Stimulated activated CD4-positive, alpha-beta T cell treated with anti-CD3 and anti-CD28 coated beads, Interleukin-12 subunit alpha, Interleukin-12 subunit beta, amount 100 ng/mL, for 4 hours (primary cell): ENCODE results near the gene MUC13.
A peak's percentile ranks its signal among the peaks of the same experiment; 100 is the strongest.

Experiments
- DNase-seq: peaks from one replicate; pipeline ENCODE4 v3.0.0-alpha.2; 2020

MUC13 gene

GRCh38 chr3:124941771-124942170 lies 7.2 kb upstream of the MUC13 start:
- no peak for DNase-seq

- DNase-seq: no peak
Observed at GRCh38 chr3:124939661-124940060, 5.1 kb upstream of the MUC13 start.

- DNase-seq: no peak
Observed at GRCh38 chr3:124938896-124939295, 4.3 kb upstream of the MUC13 start.

GRCh38 chr3:124937049-124937448 lies 2.5 kb upstream of the MUC13 start:
- DNase-seq: no peak

- no peak for DNase-seq
Observed at GRCh38 chr3:124935794-124936542, 1.4 kb upstream of the MUC13 start.

GRCh38 chr3:124935264-124935663 lies 713 bp upstream of the MUC13 start:
- DNase-seq: no peak

- peak; percentile 52 for DNase-seq
Observed at GRCh38 chr3:124928333-124929202, 6.0 kb downstream of the MUC13 start.

GRCh38 chr3:124927574-124928045 lies 6.9 kb downstream of the MUC13 start:
- no peak for DNase-seq

GRCh38 chr3:124926426-124927101 lies 8.0 kb downstream of the MUC13 start:
- DNase-seq: no peak

- DNase-seq: no peak
Observed at GRCh38 chr3:124924741-124925140, 9.8 kb downstream of the MUC13 start.

- no peak for DNase-seq
Observed at GRCh38 chr3:124923833-124924232, 10.7 kb downstream of the MUC13 start.

GRCh38 chr3:124920718-124921117 lies 13.8 kb downstream of the MUC13 start:
- no peak for DNase-seq

GRCh38 chr3:124919756-124920155 lies 14.8 kb downstream of the MUC13 start:
- DNase-seq: no peak

- DNase-seq: no peak
Observed at GRCh38 chr3:124918524-124918923, 16.0 kb downstream of the MUC13 start.

GRCh38 chr3:124916837-124917409 lies 17.6 kb downstream of the MUC13 start:
- DNase-seq: no peak

- DNase-seq: no peak
Observed at GRCh38 chr3:124915254-124915653, 19.3 kb downstream of the MUC13 start.

GRCh38 chr3:124907957-124908356 lies 26.6 kb downstream of the MUC13 start:
- no peak for DNase-seq

- no peak for DNase-seq
Observed at GRCh38 chr3:124904835-124905492, 29.6 kb downstream of the MUC13 start.

GRCh38 chr3:124903896-124904834 lies 30.4 kb downstream of the MUC13 start:
- no peak for DNase-seq

- no peak for DNase-seq
Observed at GRCh38 chr3:124896824-124897526, 37.6 kb downstream of the MUC13 start.

GRCh38 chr3:124895756-124896155 lies 38.8 kb downstream of the MUC13 start:
- no peak for DNase-seq
